Glomerular visceral epithelial cell (primary cell): ENCODE data around the gene ATP2C1.

ENCODE experiments used
- DNase-seq: peaks from one replicate; pipeline ENCODE4 v3.0.0-alpha.2; 2016; ENCODE audit errors: extremely low spot score

ATP2C1 gene

GRCh38 chr3:131047582-131047981 is 153.7 kb downstream of the ATP2C1 start:
- DNase-seq, result no peak

- no peak for DNase-seq
These were observed 154.1 kb downstream of the ATP2C1 start for GRCh38 chr3:131048030-131048429.

GRCh38 chr3:131050001-131050400 is 156.1 kb downstream of the ATP2C1 start:
- DNase-seq, result no peak

GRCh38 chr3:131053043-131053859 is 159.4 kb downstream of the ATP2C1 start:
- no peak for DNase-seq
